Type B pancreatic cell (in vitro differentiated cells): ENCODE results near the gene OR2J1. TPM values are rescaled to one million over a fixed set of nuclear protein-coding genes. Genes with fewer than 3 reads are reported as not detected.
A peak's percentile ranks its signal among the peaks of the same experiment; 100 is the strongest.

Experiments used
- DNase-seq: peaks from one replicate; pipeline ENCODE4 v3.0.0; 2021; ENCODE audit warnings: mixed read lengths; ENCODE audit not compliant: unreplicated experiment; ENCODE audit errors: extremely low spot score
- H3K27ac Mint-ChIP-seq: 2 replicates; pipeline ENCODE4 v1.8.0; 2021; ENCODE audit warnings: mild to moderate bottlenecking, mixed read lengths
- H3K27me3 Mint-ChIP-seq: 2 replicates; pipeline ENCODE4 v1.8.0; 2021; ENCODE audit warnings: mixed read lengths
- H3K36me3 Mint-ChIP-seq: 2 replicates; pipeline ENCODE4 v1.8.0; 2021; ENCODE audit warnings: mixed read lengths
- H3K4me1 Mint-ChIP-seq: one replicate; pipeline ENCODE4 v1.8.0; 2021; ENCODE audit warnings: mixed read lengths; ENCODE audit not compliant: unreplicated experiment
- H3K4me3 Mint-ChIP-seq: 2 replicates; pipeline ENCODE4 v1.8.0; 2021; ENCODE audit warnings: mild to moderate bottlenecking, mixed read lengths
- H3K9me3 Mint-ChIP-seq: 2 replicates; pipeline ENCODE4 v1.8.0; 2021; ENCODE audit warnings: mixed read lengths
- long read RNA-seq: library from polyadenylated mRNA; unstranded; transcript quantifications from one replicate; pipeline ENCODE4 v2.0.0, GENCODE V29; 2020
- total RNA-seq: library from RNA; stranded (reverse); gene quantifications from 2 replicates; pipeline ENCODE4 v1.2.1, GENCODE V29; 2021; ENCODE audit warnings: low replicate concordance
- TF ChIP-seq, protein P1 (sequence below): fragments of 200-600 bp; sonication (generic); conservative IDR thresholded peaks from 2 replicates; pipeline ENCODE4 v1.5.0; 2021; ENCODE audit warnings: antibody characterized with exemption, mild to moderate bottlenecking

Gene OR2J1
- not detected in 2 replicates for total RNA-seq
- long read RNA-seq, result 0 reads

DNA sequence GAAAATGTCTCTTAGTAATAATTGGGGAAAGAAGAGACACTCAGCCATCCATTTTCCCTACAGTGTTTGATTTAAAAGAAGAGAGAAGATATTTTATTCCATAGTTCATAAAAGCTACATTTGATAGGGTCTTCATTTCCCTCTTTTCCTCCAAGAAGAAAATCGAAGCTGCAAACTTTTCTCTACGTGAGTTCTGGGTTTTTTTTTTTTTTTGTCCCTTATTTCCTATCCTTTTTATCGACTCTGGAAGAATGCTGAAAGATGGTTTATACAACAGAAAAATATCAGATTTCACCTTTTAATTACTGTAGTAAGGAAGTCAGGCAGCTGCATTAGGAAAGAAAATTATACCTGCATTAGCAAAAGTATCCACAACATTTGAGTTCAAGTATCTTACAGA is at the start of gene OR2J1:
TSS of gene OR2J1 (plus strand) at position 301 of the 400 bp plus-strand sequence. CDS start 1,453 bp downstream, outside the sequence.
- TF ChIP-seq, protein P1, sequence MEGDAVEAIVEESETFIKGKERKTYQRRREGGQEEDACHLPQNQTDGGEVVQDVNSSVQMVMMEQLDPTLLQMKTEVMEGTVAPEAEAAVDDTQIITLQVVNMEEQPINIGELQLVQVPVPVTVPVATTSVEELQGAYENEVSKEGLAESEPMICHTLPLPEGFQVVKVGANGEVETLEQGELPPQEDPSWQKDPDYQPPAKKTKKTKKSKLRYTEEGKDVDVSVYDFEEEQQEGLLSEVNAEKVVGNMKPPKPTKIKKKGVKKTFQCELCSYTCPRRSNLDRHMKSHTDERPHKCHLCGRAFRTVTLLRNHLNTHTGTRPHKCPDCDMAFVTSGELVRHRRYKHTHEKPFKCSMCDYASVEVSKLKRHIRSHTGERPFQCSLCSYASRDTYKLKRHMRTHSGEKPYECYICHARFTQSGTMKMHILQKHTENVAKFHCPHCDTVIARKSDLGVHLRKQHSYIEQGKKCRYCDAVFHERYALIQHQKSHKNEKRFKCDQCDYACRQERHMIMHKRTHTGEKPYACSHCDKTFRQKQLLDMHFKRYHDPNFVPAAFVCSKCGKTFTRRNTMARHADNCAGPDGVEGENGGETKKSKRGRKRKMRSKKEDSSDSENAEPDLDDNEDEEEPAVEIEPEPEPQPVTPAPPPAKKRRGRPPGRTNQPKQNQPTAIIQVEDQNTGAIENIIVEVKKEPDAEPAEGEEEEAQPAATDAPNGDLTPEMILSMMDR, result no peak
- Mint-ChIP-seq H3K4me1 (no peaks in the 10 kb centered on the region), H3K27me3 (peaks cover 18% of the 10 kb centered on the region), H3K4me3 (no peak within 1 kb of the TSS), H3K36me3 (no peaks in the 10 kb centered on the region), H3K9me3 (no peaks in the 10 kb centered on the region), H3K27ac (no peak within 1 kb of the TSS)
- no peak for DNase-seq

DNA sequence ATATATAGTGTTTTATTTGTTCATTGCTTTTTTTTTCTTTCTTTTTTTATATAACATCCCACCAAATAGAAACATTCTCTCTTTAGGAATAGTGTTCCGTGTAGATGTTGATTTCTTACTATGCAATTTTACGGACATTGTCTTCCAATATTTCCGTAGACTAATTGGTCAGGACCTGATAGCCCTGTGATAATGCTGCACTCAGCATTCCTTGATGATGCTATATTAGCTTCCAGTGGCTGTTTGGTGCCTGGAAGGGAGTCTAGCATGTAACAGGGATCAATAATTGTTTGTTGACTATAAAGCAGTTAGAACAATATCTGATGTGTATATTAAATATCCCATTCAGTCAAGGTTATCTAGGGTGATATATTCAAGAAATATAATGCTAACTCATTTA is 47.6 kb upstream of the OR2J1 start:
- Mint-ChIP-seq H3K4me1 (no peaks in the 10 kb centered on the region), H3K36me3 (no peaks in the 10 kb centered on the region), H3K4me3 (no peak overlapping the region), H3K27me3 (peaks cover 40% of the 10 kb centered on the region), H3K9me3 (no peaks in the 10 kb centered on the region), H3K27ac (no peak overlapping the region)
- TF ChIP-seq, protein P1, result no peak
- no peak for DNase-seq

DNA sequence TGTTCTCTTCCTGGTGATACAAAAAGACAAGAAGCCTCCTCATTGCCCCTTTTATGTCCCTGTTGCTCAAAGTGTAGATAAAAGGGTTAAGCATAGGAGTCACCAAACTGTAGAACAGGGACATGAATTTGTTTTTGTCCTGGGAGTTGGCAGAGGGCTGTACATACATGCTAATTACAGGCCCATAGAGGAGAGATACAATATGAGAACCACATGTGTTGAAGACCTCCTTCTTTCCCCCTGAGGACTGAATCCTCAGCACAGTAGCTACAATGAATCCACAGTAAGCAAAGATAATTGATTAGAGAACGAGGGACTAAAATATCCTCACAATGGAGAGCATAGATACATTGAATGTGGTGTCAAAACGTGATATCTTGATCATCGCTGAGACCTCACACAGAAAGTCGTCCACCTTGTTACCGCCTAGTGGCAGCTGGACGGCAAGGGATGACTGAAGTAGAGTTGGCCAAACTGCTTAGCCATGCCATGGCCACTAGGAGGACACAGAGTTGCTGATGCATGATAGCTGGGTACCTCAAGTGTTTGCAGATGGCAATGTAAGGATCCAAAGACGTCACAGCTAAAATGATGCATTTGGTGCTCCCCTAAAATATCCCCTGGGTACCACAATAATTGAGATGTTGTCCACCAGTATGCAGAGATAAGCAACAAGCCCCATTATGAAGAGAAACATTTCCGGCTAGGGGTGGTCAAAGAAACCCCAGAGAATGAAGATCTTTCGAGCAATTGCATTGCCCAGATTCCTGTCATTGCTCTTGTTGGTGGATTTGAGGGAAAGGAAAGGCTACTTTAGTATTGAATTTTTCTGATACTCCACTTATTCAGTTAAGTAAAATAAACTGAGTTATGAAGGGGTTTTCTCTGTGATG is 27.2 kb upstream of the OR2J1 start:
- Mint-ChIP-seq H3K4me3 (no peak overlapping the region), H3K9me3 (no peaks in the 10 kb centered on the region), H3K36me3 (no peaks in the 10 kb centered on the region), H3K4me1 (no peaks in the 10 kb centered on the region), H3K27me3 (peaks cover 18% of the 10 kb centered on the region), H3K27ac (no peak overlapping the region)
- TF ChIP-seq, protein P1, result peak; percentile 79
- no peak for DNase-seq

DNA sequence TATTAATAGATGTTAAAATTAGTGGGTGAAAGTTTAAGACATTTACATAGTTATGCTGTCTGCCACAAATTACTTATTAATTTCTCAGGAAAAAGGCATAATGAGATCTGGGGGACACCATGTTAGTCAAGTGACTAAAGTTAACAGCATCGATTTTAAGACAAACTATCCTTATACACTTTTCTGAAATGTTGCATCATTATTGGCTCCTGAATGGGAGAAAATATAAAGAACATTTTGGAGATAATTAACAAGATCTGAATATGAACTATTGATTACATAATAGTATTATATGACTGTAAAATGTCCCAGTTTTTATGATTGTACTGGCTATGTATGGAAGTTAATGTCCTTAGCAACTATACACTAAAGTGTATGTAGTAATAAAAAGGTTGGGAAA is 20.1 kb upstream of the OR2J1 start:
- DNase-seq, result no peak
- TF ChIP-seq, protein P1, result no peak
- H3K4me3 Mint-ChIP-seq, result no peak overlapping the region
- H3K27ac Mint-ChIP-seq, result no peak overlapping the region
- H3K4me1 Mint-ChIP-seq, result no peaks in the 10 kb centered on the region
- peaks cover 15% of the 10 kb centered on the region for H3K27me3 Mint-ChIP-seq
- H3K36me3 Mint-ChIP-seq, result no peaks in the 10 kb centered on the region
- no peaks in the 10 kb centered on the region for H3K9me3 Mint-ChIP-seq

DNA sequence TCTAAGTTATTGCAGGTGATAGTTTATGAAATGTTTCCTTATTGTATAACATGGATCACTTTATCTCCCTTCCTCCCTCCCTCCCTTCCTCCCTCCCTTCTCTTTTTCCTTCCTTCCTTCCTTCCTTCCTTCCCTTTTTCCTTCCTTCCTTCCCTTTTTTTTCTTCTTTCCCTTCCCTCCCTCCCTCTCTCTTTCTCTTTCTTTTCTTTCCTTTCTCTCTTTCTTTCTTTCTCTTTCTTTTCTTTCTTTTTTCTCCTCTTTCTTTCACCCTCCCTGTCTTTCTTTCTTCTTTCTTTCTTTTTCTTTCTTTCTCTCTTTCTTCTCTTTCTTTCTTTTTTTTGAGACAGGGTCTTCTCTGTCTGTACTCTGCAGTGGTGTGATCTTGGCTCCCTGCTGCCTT is 18.0 kb upstream of the OR2J1 start:
- no peak for DNase-seq
- no peak overlapping the region for H3K4me3 Mint-ChIP-seq
- H3K36me3 Mint-ChIP-seq, result no peaks in the 10 kb centered on the region
- TF ChIP-seq, protein P1, result no peak
- H3K9me3 Mint-ChIP-seq, result no peaks in the 10 kb centered on the region
- peaks cover 10% of the 10 kb centered on the region for H3K27me3 Mint-ChIP-seq
- H3K27ac Mint-ChIP-seq, result no peak overlapping the region
- H3K4me1 Mint-ChIP-seq, result no peaks in the 10 kb centered on the region
